Loucy (cell line): ENCODE measurements around the gene MRPL50.

ENCODE experiments used
- EZH2phosphoT487 ChIP-seq: fragments of 200-600 bp; IDR thresholded peaks from 2 replicates; pipeline ENCODE4 v1.6.1; 2018; ENCODE audit warnings: antibody characterized with exemption, mild to moderate bottlenecking, moderate library complexity, borderline replicate concordance
- TF ChIP-seq, protein P1 (sequence below): fragments of 200-600 bp; sonication (generic); conservative IDR thresholded peaks from 2 replicates; pipeline ENCODE4 v1.5.1; 2014; ENCODE audit warnings: mild to moderate bottlenecking, antibody characterized with exemption, low read length

DNA sequence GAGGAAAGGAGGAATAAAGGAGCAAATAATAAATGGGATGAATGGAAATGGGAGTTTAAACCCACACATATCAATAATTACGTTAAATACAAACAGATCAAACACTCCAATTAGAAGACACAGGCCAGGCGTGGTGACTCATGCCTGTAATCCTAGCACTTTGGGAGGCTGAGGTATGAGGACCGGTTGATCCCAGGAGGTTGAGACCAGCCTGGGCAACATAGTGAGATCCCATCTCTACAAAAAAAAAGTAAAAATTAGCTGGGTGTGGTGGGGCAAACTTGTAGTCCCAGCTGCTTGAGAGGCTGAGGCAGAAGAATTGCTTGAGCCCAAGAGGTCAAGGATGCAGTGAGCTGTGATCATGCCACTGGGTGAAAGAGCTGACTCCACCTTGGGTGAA is 17.3 kb downstream of the MRPL50 start:
- TF ChIP-seq, protein P1, sequence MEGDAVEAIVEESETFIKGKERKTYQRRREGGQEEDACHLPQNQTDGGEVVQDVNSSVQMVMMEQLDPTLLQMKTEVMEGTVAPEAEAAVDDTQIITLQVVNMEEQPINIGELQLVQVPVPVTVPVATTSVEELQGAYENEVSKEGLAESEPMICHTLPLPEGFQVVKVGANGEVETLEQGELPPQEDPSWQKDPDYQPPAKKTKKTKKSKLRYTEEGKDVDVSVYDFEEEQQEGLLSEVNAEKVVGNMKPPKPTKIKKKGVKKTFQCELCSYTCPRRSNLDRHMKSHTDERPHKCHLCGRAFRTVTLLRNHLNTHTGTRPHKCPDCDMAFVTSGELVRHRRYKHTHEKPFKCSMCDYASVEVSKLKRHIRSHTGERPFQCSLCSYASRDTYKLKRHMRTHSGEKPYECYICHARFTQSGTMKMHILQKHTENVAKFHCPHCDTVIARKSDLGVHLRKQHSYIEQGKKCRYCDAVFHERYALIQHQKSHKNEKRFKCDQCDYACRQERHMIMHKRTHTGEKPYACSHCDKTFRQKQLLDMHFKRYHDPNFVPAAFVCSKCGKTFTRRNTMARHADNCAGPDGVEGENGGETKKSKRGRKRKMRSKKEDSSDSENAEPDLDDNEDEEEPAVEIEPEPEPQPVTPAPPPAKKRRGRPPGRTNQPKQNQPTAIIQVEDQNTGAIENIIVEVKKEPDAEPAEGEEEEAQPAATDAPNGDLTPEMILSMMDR: no peak
- no peak for TF ChIP-seq EZH2phosphoT487
